Measurements from ENCODE around the gene ASCC1. TPM values are rescaled to one million over a fixed set of nuclear protein-coding genes. Genes with fewer than 3 reads are reported as not detected.

Gene ASCC1
- total RNA-seq, 2 experiments from 2014 or later, result 61.6 to 66.2 TPM

GRCh38 chr10:72134785-72135767 lies 81.0 kb downstream of the ASCC1 start:
- Mint-ChIP-seq H3K4me3 (no peak overlapping the region), H3K27me3 (no peaks in the 10 kb centered on the region), H3K4me1 (ENCODE audit: low read depth) (peaks cover 35% of the 10 kb centered on the region), H3K36me3 (ENCODE audit: low read depth) (peaks cover 21% of the 10 kb centered on the region), H3K9me3 (peaks cover 1% of the 10 kb centered on the region), H3K27ac (peak overlapping the region; percentile 40)
- DNase-seq, result no peak
- no peak for TF ChIP-seq CTCF (IDR thresholded peaks at IDR 0.05)
- ChIA-PET CTCF (interaction anchor here (0.7 to 3.2 kb wide), 6 partner anchors 9 to 207 kb away, joined by 3 to 16 read pairs (median 4); no protein-coding TSS in a partner anchor), POLR2A (no interaction called here)
- intact Hi-C loops (cut with micrococcal nuclease), result no loop called here
- no peak for ATAC-seq

- peaks cover 35% of the 10 kb centered on the region for H3K4me1 Mint-ChIP-seq (ENCODE audit: low read depth)
- H3K27ac Mint-ChIP-seq, result peak overlapping the region; percentile 0
- no peak for DNase-seq
- H3K27me3 Mint-ChIP-seq, result no peaks in the 10 kb centered on the region
- ChIA-PET POLR2A (interaction anchor here (0.5 kb wide), 1 partner anchor 45 kb away, joined by 4 read pairs; no protein-coding TSS in a partner anchor), CTCF (interaction anchor here (1.0 to 3.5 kb wide), 9 partner anchors 15 to 206 kb away, joined by 3 to 24 read pairs (median 4); no protein-coding TSS in a partner anchor)
- peaks cover 1% of the 10 kb centered on the region for H3K9me3 Mint-ChIP-seq
- peaks cover 23% of the 10 kb centered on the region for H3K36me3 Mint-ChIP-seq (ENCODE audit: low read depth)
- intact Hi-C loops (cut with micrococcal nuclease), result no loop called here
- ATAC-seq, result no peak
- TF ChIP-seq CTCF (IDR thresholded peaks at IDR 0.05), result no peak
- H3K4me3 Mint-ChIP-seq, result no peak overlapping the region
These were observed 82.6 kb downstream of the ASCC1 start for GRCh38 chr10:72133517-72133916.

- H3K27ac Mint-ChIP-seq, result no peak overlapping the region
- ChIA-PET POLR2A (interaction anchor here (0.9 to 1.1 kb wide), 2 partner anchors 31 to 43 kb away, joined by 3 read pairs; no protein-coding TSS in a partner anchor), CTCF (interaction anchor here (0.7 to 3.5 kb wide), 21 partner anchors 9 to 216 kb away, joined by 3 to 24 read pairs (median 4); no protein-coding TSS in a partner anchor)
- ATAC-seq (no peak), DNase-seq (no peak)
- no peak overlapping the region for H3K4me3 Mint-ChIP-seq
- H3K27me3 Mint-ChIP-seq, result no peaks in the 10 kb centered on the region
- H3K9me3 Mint-ChIP-seq, result peaks cover 1% of the 10 kb centered on the region
- TF ChIP-seq CTCF (IDR thresholded peaks at IDR 0.05), result no peak
- H3K36me3 Mint-ChIP-seq (ENCODE audit: low read depth), result peaks cover 23% of the 10 kb centered on the region
- H3K4me1 Mint-ChIP-seq (ENCODE audit: low read depth), result peaks cover 35% of the 10 kb centered on the region
- intact Hi-C loops (cut with micrococcal nuclease), result no loop called here
These were observed 83.2 kb downstream of the ASCC1 start for GRCh38 chr10:72132854-72133253.

GRCh38 chr10:72127571-72127970 lies 88.5 kb downstream of the ASCC1 start:
- ChIA-PET CTCF (interaction anchor here (1.0 to 4.4 kb wide), 8 partner anchors 12 to 210 kb away, joined by 3 to 41 read pairs (median 6); partner anchors contain the start of gene SPOCK2), POLR2A (interaction anchor here (0.7 to 0.8 kb wide), 2 partner anchors 38 to 42 kb away, joined by 3 read pairs; no protein-coding TSS in a partner anchor)
- no peak overlapping the region for H3K27ac Mint-ChIP-seq
- peaks cover 26% of the 10 kb centered on the region for H3K4me1 Mint-ChIP-seq (ENCODE audit: low read depth)
- no peaks in the 10 kb centered on the region for H3K27me3 Mint-ChIP-seq
- no peak for TF ChIP-seq CTCF (IDR thresholded peaks at IDR 0.05)
- no peak for DNase-seq
- no peaks in the 10 kb centered on the region for H3K9me3 Mint-ChIP-seq
- H3K4me3 Mint-ChIP-seq, result no peak overlapping the region
- ATAC-seq, result no peak
- H3K36me3 Mint-ChIP-seq (ENCODE audit: low read depth), result peaks cover 13% of the 10 kb centered on the region
- intact Hi-C loops (cut with micrococcal nuclease), result no loop called here

All from activated CD8-positive, alpha-beta T cell treated with anti-CD3 and anti-CD28 coated beads for 36 hours (primary cell).